ENCODE data around the gene ALDH1L2. TPM values are rescaled to one million over a fixed set of nuclear protein-coding genes. Genes with fewer than 3 reads are reported as not detected.

The ALDH1L2 gene
- polyA plus RNA-seq, 1 donor from 2014 or later = 0.35 TPM

- Histone ChIP-seq H3K9ac (ENCODE audit: low read length) (no peak overlapping the region), H3K27me3 (ENCODE audit: insufficient read depth, low read depth, low read length) (no peaks in the 10 kb centered on the region), H2AFZ (ENCODE audit: low read depth, low read length) (no peak overlapping the region), H3K9me2 (ENCODE audit: insufficient read depth, low read length) (no peaks in the 10 kb centered on the region), H4K20me1 (ENCODE audit: insufficient read depth) (no peaks in the 10 kb centered on the region), H3K36me3 (ENCODE audit: insufficient read depth, low read length) (no peaks in the 10 kb centered on the region), H3K4me3 (ENCODE audit: low read length) (no peak overlapping the region), H3K4me2 (ENCODE audit: low read length) (peak overlapping the region; percentile 32), H3K27ac (ENCODE audit: low read length) (no peak overlapping the region), H3K9me3 (ENCODE audit: low read length) (no peaks in the 10 kb centered on the region), H3K79me2 (replicated peaks; ENCODE audit: insufficient read depth, low read length) (no peaks in the 10 kb centered on the region), H3F3A (ENCODE audit: insufficient read depth, low read length, poor library complexity, severe bottlenecking) (no peaks in the 10 kb centered on the region)
- TF ChIP-seq EZH2 (IDR thresholded peaks at IDR 0.05; ENCODE audit: borderline replicate concordance, insufficient read depth, low read length, poor library complexity, severe bottlenecking) (no peak), EP300 (conservative IDR thresholded peaks at IDR 0.05; ENCODE audit: poor library complexity, severe bottlenecking) (no peak), REST (IDR thresholded peaks at IDR 0.05; ENCODE audit: borderline replicate concordance) (no peak)
These were observed 59.3 kb downstream of the ALDH1L2 start for GRCh38 chr12:105024928-105025327.

GRCh38 chr12:105020241-105020962 lies 63.9 kb downstream of the ALDH1L2 start:
- Histone ChIP-seq H3K79me2 (replicated peaks; ENCODE audit: insufficient read depth, low read length) (no peaks in the 10 kb centered on the region), H3K9ac (ENCODE audit: low read length) (no peak overlapping the region), H3K4me2 (ENCODE audit: low read length) (no peak overlapping the region), H3F3A (ENCODE audit: insufficient read depth, low read length, poor library complexity, severe bottlenecking) (no peaks in the 10 kb centered on the region), H3K9me2 (ENCODE audit: insufficient read depth, low read length) (no peaks in the 10 kb centered on the region), H3K36me3 (ENCODE audit: insufficient read depth, low read length) (no peaks in the 10 kb centered on the region), H3K27me3 (ENCODE audit: insufficient read depth, low read depth, low read length) (no peaks in the 10 kb centered on the region), H3K27ac (ENCODE audit: low read length) (no peak overlapping the region), H3K4me3 (ENCODE audit: low read length) (no peak overlapping the region), H4K20me1 (ENCODE audit: insufficient read depth) (no peaks in the 10 kb centered on the region), H3K9me3 (ENCODE audit: low read length) (no peaks in the 10 kb centered on the region), H2AFZ (ENCODE audit: low read depth, low read length) (no peak overlapping the region)
- TF ChIP-seq TAF1 (IDR thresholded peaks at IDR 0.05; ENCODE audit: low read depth) (no peak), RAD21 (conservative IDR thresholded peaks at IDR 0.05) (no peak), EZH2 (IDR thresholded peaks at IDR 0.05; ENCODE audit: borderline replicate concordance, insufficient read depth, low read length, poor library complexity, severe bottlenecking) (no peak), SMC3 (conservative IDR thresholded peaks at IDR 0.05; ENCODE audit: poor library complexity) (no peak), POLR2AphosphoS5 (IDR thresholded peaks at IDR 0.05) (no peak), MXI1 (conservative IDR thresholded peaks at IDR 0.05; ENCODE audit: poor library complexity, severe bottlenecking) (no peak), REST (IDR thresholded peaks at IDR 0.05; ENCODE audit: borderline replicate concordance) (no peak), CTCF (IDR thresholded peaks at IDR 0.05; ENCODE audit: poor library complexity, severe bottlenecking) (no peak), EP300 (conservative IDR thresholded peaks at IDR 0.05; ENCODE audit: poor library complexity, severe bottlenecking) (no peak)

Data from neural cell (in vitro differentiated cells).